ENCODE data around the gene MAPT. TPM values are rescaled to one million over a fixed set of nuclear protein-coding genes. Genes with fewer than 3 reads are reported as not detected.

The MAPT gene
- total RNA-seq, 1 donor from 2014 or later, result 2.4 TPM

GRCh38 chr17:46043606-46044005 lies 149.3 kb downstream of the MAPT start:
- Mint-ChIP-seq H3K4me3 (no peak overlapping the region), H3K27me3 (ENCODE audit: insufficient read depth, low read depth) (no peaks in the 10 kb centered on the region), H3K4me1 (peaks cover 14% of the 10 kb centered on the region), H3K9me3 (no peaks in the 10 kb centered on the region), H3K36me3 (peaks cover 40% of the 10 kb centered on the region), H3K27ac (no peak overlapping the region)
- Histone ChIP-seq H3K4me3 (no peak overlapping the region), H3K9me3 (ENCODE audit: low read depth) (no peaks in the 10 kb centered on the region), H3K36me3 (peaks cover 25% of the 10 kb centered on the region), H3K27me3 (no peaks in the 10 kb centered on the region), H3K9ac (no peak overlapping the region), H3K27ac (peak overlapping the region; percentile 32), H3K79me2 (ENCODE audit: low read depth) (peaks cover 29% of the 10 kb centered on the region), H3K4me2 (no peak overlapping the region), H4K20me1 (ENCODE audit: low read depth) (peaks cover 43% of the 10 kb centered on the region), H3F3A (ENCODE audit: low read depth) (peaks cover 12% of the 10 kb centered on the region), H3K4me1 (peaks cover 12% of the 10 kb centered on the region), H2AFZ (replicated peaks) (no peak overlapping the region)
- no peak for DNase-seq (ENCODE audit: low spot score)
- TF ChIP-seq EZH2phosphoT487 (IDR thresholded peaks at IDR 0.05), result no peak
- no peak for TF ChIP-seq CTCF (IDR thresholded peaks at IDR 0.05)
- TF ChIP-seq EZH2 (IDR thresholded peaks at IDR 0.05), result no peak

GRCh38 chr17:46044286-46044928 lies 150.1 kb downstream of the MAPT start:
- H3K9ac ChIP-seq, result no peak overlapping the region
- H3K4me1 ChIP-seq, result peaks cover 12% of the 10 kb centered on the region
- no peak overlapping the region for H3K27ac ChIP-seq
- Mint-ChIP-seq H3K4me1 (peaks cover 14% of the 10 kb centered on the region), H3K4me3 (no peak overlapping the region), H3K36me3 (peaks cover 40% of the 10 kb centered on the region), H3K9me3 (no peaks in the 10 kb centered on the region), H3K27me3 (ENCODE audit: insufficient read depth, low read depth) (no peaks in the 10 kb centered on the region), H3K27ac (no peak overlapping the region)
- TF ChIP-seq EZH2phosphoT487 (IDR thresholded peaks at IDR 0.05) (no peak), EZH2 (IDR thresholded peaks at IDR 0.05) (no peak), CTCF (IDR thresholded peaks at IDR 0.05) (peak; percentile 82)
- no peak overlapping the region for H3K4me3 ChIP-seq
- H2AFZ ChIP-seq (replicated peaks), result no peak overlapping the region
- peaks cover 29% of the 10 kb centered on the region for H3K79me2 ChIP-seq (ENCODE audit: low read depth)
- H3K27me3 ChIP-seq, result no peaks in the 10 kb centered on the region
- no peaks in the 10 kb centered on the region for H3K9me3 ChIP-seq (ENCODE audit: low read depth)
- peaks cover 29% of the 10 kb centered on the region for H3K36me3 ChIP-seq
- peaks cover 43% of the 10 kb centered on the region for H4K20me1 ChIP-seq (ENCODE audit: low read depth)
- H3K4me2 ChIP-seq, result no peak overlapping the region
- H3F3A ChIP-seq (ENCODE audit: low read depth), result peaks cover 12% of the 10 kb centered on the region
- peak; percentile 81 for DNase-seq (ENCODE audit: low spot score)

GRCh38 chr17:46044989-46045388 lies 150.6 kb downstream of the MAPT start:
- no peak overlapping the region for H3K4me3 Mint-ChIP-seq
- Histone ChIP-seq H3K79me2 (ENCODE audit: low read depth) (peaks cover 29% of the 10 kb centered on the region), H4K20me1 (ENCODE audit: low read depth) (peaks cover 40% of the 10 kb centered on the region), H2AFZ (replicated peaks) (no peak overlapping the region), H3K36me3 (peaks cover 28% of the 10 kb centered on the region), H3K27me3 (no peaks in the 10 kb centered on the region), H3K9me3 (ENCODE audit: low read depth) (no peaks in the 10 kb centered on the region), H3K4me2 (no peak overlapping the region), H3K4me1 (peaks cover 12% of the 10 kb centered on the region), H3F3A (ENCODE audit: low read depth) (peaks cover 12% of the 10 kb centered on the region), H3K9ac (no peak overlapping the region), H3K27ac (no peak overlapping the region), H3K4me3 (no peak overlapping the region)
- TF ChIP-seq EZH2 (IDR thresholded peaks at IDR 0.05), result no peak
- no peaks in the 10 kb centered on the region for H3K9me3 Mint-ChIP-seq
- DNase-seq (ENCODE audit: low spot score), result no peak
- peaks cover 40% of the 10 kb centered on the region for H3K36me3 Mint-ChIP-seq
- H3K27me3 Mint-ChIP-seq (ENCODE audit: insufficient read depth, low read depth), result peaks cover 2% of the 10 kb centered on the region
- H3K4me1 Mint-ChIP-seq, result peaks cover 14% of the 10 kb centered on the region
- H3K27ac Mint-ChIP-seq, result no peak overlapping the region

GRCh38 chr17:46045639-46046038 lies 151.3 kb downstream of the MAPT start:
- Histone ChIP-seq H3K4me2 (no peak overlapping the region), H3K9me3 (ENCODE audit: low read depth) (no peaks in the 10 kb centered on the region), H3K9ac (no peak overlapping the region), H3K36me3 (peaks cover 23% of the 10 kb centered on the region), H3K4me3 (no peak overlapping the region), H4K20me1 (ENCODE audit: low read depth) (peaks cover 40% of the 10 kb centered on the region), H3F3A (ENCODE audit: low read depth) (peaks cover 12% of the 10 kb centered on the region), H2AFZ (replicated peaks) (no peak overlapping the region), H3K27ac (peak overlapping the region; percentile 35), H3K79me2 (ENCODE audit: low read depth) (peaks cover 25% of the 10 kb centered on the region), H3K27me3 (no peaks in the 10 kb centered on the region), H3K4me1 (peaks cover 12% of the 10 kb centered on the region)
- no peak overlapping the region for H3K4me3 Mint-ChIP-seq
- H3K27me3 Mint-ChIP-seq (ENCODE audit: insufficient read depth, low read depth), result peaks cover 3% of the 10 kb centered on the region
- peaks cover 14% of the 10 kb centered on the region for H3K4me1 Mint-ChIP-seq
- H3K27ac Mint-ChIP-seq, result peak overlapping the region; percentile 4
- no peak for TF ChIP-seq EZH2 (IDR thresholded peaks at IDR 0.05)
- no peak for TF ChIP-seq CTCF (IDR thresholded peaks at IDR 0.05)
- no peak for TF ChIP-seq EZH2phosphoT487 (IDR thresholded peaks at IDR 0.05)
- DNase-seq (ENCODE audit: low spot score), result no peak
- no peaks in the 10 kb centered on the region for H3K9me3 Mint-ChIP-seq
- H3K36me3 Mint-ChIP-seq, result peaks cover 43% of the 10 kb centered on the region
